ENCODE data around the gene GPRC5C. TPM values are rescaled to one million over a fixed set of nuclear protein-coding genes. Genes with fewer than 3 reads are reported as not detected.

Gene GPRC5C
- polyA plus RNA-seq, 1 donor from 2014 or later = 0.18 TPM

- Mint-ChIP-seq H3K4me1 (peaks cover 19 to 28% (median 19%) of the 10 kb centered on the region in 3 donors), H3K36me3 (no peaks in the 10 kb centered on the region), H3K27me3 (peaks cover 6% of the 10 kb centered on the region), H3K9me3 (no peaks in the 10 kb centered on the region), H3K4me3 (no peak overlapping the region), H3K27ac (no peak overlapping the region)
Observed at GRCh38 chr17:74459622-74460021, 27.7 kb downstream of the GPRC5C start.

- no peak overlapping the region for H3K4me3 Mint-ChIP-seq
- peaks cover 6% of the 10 kb centered on the region for H3K27me3 Mint-ChIP-seq
- H3K9me3 Mint-ChIP-seq = no peaks in the 10 kb centered on the region
- H3K27ac Mint-ChIP-seq = no peak overlapping the region
- no peaks in the 10 kb centered on the region for H3K36me3 Mint-ChIP-seq
- H3K4me1 Mint-ChIP-seq = peaks cover 19 to 25% (median 19%) of the 10 kb centered on the region in 3 donors
Observed at GRCh38 chr17:74460241-74460640, 28.4 kb downstream of the GPRC5C start.

GRCh38 chr17:74460996-74461395, 29.1 kb downstream of the GPRC5C start:
- peaks cover 4% of the 10 kb centered on the region for H3K27me3 Mint-ChIP-seq
- peaks cover 15 to 22% (median 16%) of the 10 kb centered on the region in 3 donors for H3K4me1 Mint-ChIP-seq
- H3K27ac Mint-ChIP-seq = no peak overlapping the region
- no peaks in the 10 kb centered on the region for H3K9me3 Mint-ChIP-seq
- H3K4me3 Mint-ChIP-seq = no peak overlapping the region
- H3K36me3 Mint-ChIP-seq = no peaks in the 10 kb centered on the region

DNA sequence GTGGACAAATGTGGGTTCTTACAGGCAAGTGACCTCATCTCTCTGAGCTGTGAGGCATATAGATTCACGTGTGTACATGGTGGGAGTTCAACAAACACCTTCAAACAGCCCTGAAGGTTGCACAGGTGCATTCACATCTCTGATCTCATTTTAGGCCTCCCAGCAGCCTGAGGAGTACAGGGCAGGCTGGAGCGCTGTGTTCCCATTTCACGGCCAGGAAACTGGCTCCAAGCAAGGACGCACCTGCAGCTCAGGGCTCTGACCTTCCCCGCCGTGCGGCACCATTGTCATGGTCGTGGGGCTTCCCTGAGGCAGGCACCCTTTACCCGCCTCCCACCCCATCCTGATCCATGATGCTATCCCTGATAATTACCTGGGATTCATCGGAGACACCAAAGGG, 29.7 kb downstream of the GPRC5C start:
- Mint-ChIP-seq H3K27me3 (peaks cover 4% of the 10 kb centered on the region), H3K36me3 (no peaks in the 10 kb centered on the region), H3K4me3 (no peak overlapping the region), H3K27ac (no peak overlapping the region), H3K9me3 (no peaks in the 10 kb centered on the region), H3K4me1 (peaks cover 13 to 24% (median 16%) of the 10 kb centered on the region in 3 donors)

DNA sequence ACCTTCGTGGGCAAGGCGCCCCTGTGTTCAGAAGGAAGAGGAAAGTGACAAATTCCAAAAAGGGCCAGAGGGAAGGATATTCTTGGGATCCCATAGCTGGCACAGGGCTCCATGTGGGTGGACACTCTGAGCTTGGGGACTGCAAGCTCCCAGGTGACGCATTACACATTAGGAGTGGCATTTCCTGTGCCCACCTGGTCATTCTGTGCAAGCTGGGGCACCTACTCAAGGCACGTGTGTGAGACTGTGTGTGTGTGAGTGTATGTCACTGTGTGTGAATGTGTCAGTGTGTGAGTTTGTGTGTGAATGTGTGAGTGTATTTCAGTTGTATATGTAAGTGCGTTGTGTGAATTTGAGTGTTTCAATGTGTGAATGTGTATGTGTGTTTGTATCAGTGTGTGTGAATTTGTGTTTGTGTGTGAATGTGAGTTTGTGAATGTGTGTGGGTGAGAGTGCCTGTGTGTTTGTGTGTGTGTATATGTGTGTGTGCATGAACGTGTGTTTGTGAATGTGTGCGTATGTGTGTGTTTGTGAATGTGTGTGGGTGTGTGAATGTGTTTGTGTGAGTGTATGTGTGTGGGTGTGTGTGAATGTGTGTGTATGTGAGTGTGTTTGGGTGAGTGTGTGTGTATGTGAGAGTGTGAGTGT, 33.0 kb downstream of the GPRC5C start:
- no peak overlapping the region for H3K4me3 Mint-ChIP-seq
- peaks cover 1% of the 10 kb centered on the region for H3K27me3 Mint-ChIP-seq
- no peak overlapping the region for H3K27ac Mint-ChIP-seq
- H3K9me3 Mint-ChIP-seq = no peaks in the 10 kb centered on the region
- H3K36me3 Mint-ChIP-seq = no peaks in the 10 kb centered on the region
- peaks cover 13 to 24% (median 19%) of the 10 kb centered on the region in 3 donors for H3K4me1 Mint-ChIP-seq

- Mint-ChIP-seq H3K27me3 (peaks cover 1% of the 10 kb centered on the region), H3K4me1 (peaks cover 13 to 24% (median 21%) of the 10 kb centered on the region in 3 donors)
Observed at GRCh38 chr17:74465378-74466110, 33.7 kb downstream of the GPRC5C start.

GRCh38 chr17:74466111-74466827, 34.4 kb downstream of the GPRC5C start, which contains the start of gene CD300A:
TSS of gene CD300A (plus strand) at chr17:74466634. CDS start at chr17:74466704, 70 bp downstream.
- H3K4me1 Mint-ChIP-seq = peaks cover 13 to 24% (median 21%) of the 10 kb centered on the region in 3 donors
- peak within 1 kb of the TSS in 2 of 3 donors; percentile 44 to 92 for H3K27ac Mint-ChIP-seq
- no peak within 1 kb of the TSS for H3K4me3 Mint-ChIP-seq
- peaks cover 1% of the 10 kb centered on the region for H3K27me3 Mint-ChIP-seq
- no peaks in the 10 kb centered on the region for H3K9me3 Mint-ChIP-seq
- no peaks in the 10 kb centered on the region for H3K36me3 Mint-ChIP-seq

More at GRCh38 chr17:74465378-74466110, 33.7 kb downstream of the GPRC5C start:
- no peak overlapping the region for H3K27ac Mint-ChIP-seq
- no peaks in the 10 kb centered on the region for H3K9me3 Mint-ChIP-seq
- H3K4me3 Mint-ChIP-seq = no peak overlapping the region
- H3K36me3 Mint-ChIP-seq = no peaks in the 10 kb centered on the region

DNA sequence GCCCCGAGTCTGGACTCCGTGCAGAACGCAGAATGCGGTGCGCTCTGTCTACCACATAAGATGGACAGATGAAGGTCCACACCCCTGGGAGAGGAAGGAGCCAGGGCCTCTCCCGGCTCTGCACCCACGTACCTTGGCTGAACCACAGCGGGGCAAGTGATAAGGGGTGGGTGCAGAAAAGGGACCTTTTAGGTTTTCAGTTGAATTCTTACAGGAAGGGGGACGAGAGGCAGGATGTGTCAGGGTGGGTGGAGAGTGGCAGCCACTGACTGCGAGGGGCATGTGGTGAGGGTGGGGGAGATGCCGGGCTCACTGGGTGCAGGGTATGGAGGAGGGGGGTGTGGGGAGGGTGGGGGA, 34.9 kb downstream of the GPRC5C start:
- Mint-ChIP-seq H3K27ac (peak overlapping the region in 1 of 3 donors; percentile 44), H3K4me3 (no peak overlapping the region), H3K27me3 (peaks cover 1% of the 10 kb centered on the region), H3K4me1 (peaks cover 13 to 24% (median 21%) of the 10 kb centered on the region in 3 donors), H3K36me3 (no peaks in the 10 kb centered on the region), H3K9me3 (no peaks in the 10 kb centered on the region)

DNA sequence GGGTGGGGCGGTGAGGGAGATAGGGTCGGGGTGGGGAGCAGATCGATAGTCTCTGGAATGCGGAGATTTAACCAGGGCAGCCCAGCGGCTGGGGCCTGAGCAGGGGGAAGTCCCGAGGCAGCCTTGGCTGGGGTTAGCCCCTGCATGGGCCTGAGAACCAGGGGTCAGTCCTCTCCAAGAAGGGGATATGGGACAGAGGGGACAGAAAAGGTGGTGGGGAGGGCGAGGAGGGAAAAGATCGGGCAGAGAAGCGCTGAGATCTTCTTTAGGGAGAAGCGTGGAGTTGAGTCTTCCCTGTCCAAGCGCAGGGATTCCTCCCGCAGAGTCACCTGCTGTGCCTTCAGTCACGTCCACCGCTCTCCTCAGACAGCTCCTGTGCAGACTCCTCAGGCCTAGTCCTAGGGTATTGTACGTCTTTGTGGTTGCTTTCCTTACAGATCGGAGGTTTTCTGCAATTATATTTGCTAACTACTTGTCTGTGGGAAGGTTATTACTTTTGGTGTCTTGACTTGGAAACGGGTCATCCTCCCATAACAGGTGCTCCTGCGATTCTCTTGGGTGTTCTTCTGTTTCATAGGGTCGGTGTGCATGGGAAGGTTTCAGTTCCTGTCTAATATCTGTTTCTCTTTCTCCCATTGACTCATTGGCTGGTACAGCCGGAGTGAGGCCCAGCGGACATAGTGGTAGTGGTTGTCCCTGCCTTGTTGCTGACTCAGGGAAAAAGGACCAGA, 35.5 kb downstream of the GPRC5C start:
- no peaks in the 10 kb centered on the region for H3K9me3 Mint-ChIP-seq
- H3K27me3 Mint-ChIP-seq = peaks cover 1% of the 10 kb centered on the region
- H3K36me3 Mint-ChIP-seq = no peaks in the 10 kb centered on the region
- peaks cover 13 to 23% (median 21%) of the 10 kb centered on the region in 3 donors for H3K4me1 Mint-ChIP-seq
- peak overlapping the region in 1 of 3 donors; percentile 92 for H3K27ac Mint-ChIP-seq
- H3K4me3 Mint-ChIP-seq = no peak overlapping the region

- Mint-ChIP-seq H3K27ac (peak overlapping the region in 1 of 3 donors; percentile 76), H3K36me3 (peaks cover 12% of the 10 kb centered on the region), H3K4me1 (peaks cover 5 to 11% (median 7%) of the 10 kb centered on the region in 3 donors), H3K27me3 (no peaks in the 10 kb centered on the region), H3K4me3 (peak overlapping the region in 1 of 4 donors; percentile 7), H3K9me3 (peaks cover 0 to 10% (median 2%) of the 10 kb centered on the region in 3 donors)
Observed at GRCh38 chr17:74471341-74471740, 39.5 kb downstream of the GPRC5C start.

DNA sequence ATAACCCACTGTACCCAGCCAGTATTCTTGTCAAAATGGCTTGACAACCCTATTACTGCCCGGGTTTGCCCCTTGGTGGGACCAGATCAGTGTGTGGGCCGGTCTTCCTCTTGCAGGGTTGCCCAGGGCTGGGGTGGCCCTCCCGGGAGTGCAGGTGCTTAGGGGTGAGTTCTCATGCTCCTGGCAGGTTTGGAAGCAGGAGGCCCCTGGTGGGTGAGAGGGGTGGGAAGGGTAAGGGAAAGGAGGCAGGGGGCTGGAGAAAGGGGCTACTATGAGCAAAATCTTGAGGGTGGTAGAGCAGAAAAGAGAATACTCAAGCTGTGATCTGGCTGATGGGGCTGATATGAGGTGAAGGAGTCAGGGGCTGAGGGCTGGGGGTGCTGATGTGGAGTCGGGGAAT, 41.0 kb downstream of the GPRC5C start:
- H3K4me3 Mint-ChIP-seq = no peak overlapping the region
- H3K36me3 Mint-ChIP-seq = peaks cover 16% of the 10 kb centered on the region
- no peak overlapping the region for H3K27ac Mint-ChIP-seq
- no peaks in the 10 kb centered on the region for H3K27me3 Mint-ChIP-seq
- H3K9me3 Mint-ChIP-seq = peaks cover 0 to 10% (median 2%) of the 10 kb centered on the region in 3 donors
- H3K4me1 Mint-ChIP-seq = peaks cover 0 to 6% (median 2%) of the 10 kb centered on the region in 3 donors

DNA sequence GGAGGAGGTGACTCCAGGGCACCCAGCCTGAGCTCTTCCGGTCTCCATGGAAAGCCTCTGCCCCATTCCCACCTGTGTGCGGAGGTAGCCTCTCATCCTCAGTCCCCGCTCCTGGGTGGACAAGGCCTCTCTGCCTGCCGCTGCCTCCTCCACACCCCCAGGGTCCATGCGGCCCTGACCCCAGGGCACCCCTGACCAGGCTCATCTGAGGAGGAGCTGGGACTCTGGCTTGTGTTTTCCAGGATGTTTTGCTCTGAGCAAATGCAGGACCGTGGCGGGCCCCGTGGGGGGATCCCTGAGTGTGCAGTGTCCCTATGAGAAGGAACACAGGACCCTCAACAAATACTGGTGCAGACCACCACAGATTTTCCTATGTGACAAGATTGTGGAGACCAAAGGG, 41.4 kb downstream of the GPRC5C start:
- Mint-ChIP-seq H3K4me3 (no peak overlapping the region), H3K4me1 (peaks cover 0 to 6% (median 3%) of the 10 kb centered on the region in 3 donors), H3K9me3 (peaks cover 0 to 10% (median 2%) of the 10 kb centered on the region in 3 donors), H3K36me3 (peaks cover 16% of the 10 kb centered on the region), H3K27ac (peak overlapping the region in 1 of 3 donors; percentile 17), H3K27me3 (no peaks in the 10 kb centered on the region)

GRCh38 chr17:74474043-74474792, 42.3 kb downstream of the GPRC5C start:
- Mint-ChIP-seq H3K9me3 (peaks cover 0 to 10% (median 2%) of the 10 kb centered on the region in 3 donors), H3K27me3 (no peaks in the 10 kb centered on the region), H3K27ac (peak overlapping the region in 1 of 3 donors; percentile 17), H3K4me1 (peaks cover 0 to 12% (median 9%) of the 10 kb centered on the region in 3 donors), H3K4me3 (peak overlapping the region in 1 of 4 donors; percentile 48), H3K36me3 (peaks cover 16% of the 10 kb centered on the region)

DNA sequence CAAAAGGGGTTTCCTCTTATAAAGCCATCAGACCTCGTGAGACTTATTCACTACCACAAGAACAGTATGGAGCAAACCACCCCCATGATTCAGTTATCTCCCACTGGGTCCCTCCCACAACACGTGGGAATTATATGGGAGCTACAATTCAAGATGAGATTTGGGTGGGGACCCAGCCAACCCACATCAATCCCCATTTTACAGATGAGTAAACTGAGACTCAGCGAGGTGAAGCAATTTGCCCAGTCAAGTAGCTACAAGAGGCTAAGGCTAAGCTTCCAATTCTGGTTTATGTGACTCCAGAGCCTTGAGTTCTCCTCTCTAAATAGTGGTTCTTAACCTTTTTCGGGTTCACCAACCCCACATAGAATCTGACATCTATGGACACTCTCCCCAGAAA, 43.3 kb downstream of the GPRC5C start:
- Mint-ChIP-seq H3K36me3 (peaks cover 16% of the 10 kb centered on the region), H3K4me1 (peaks cover 4 to 13% (median 9%) of the 10 kb centered on the region in 3 donors), H3K4me3 (peak overlapping the region in 1 of 4 donors; percentile 33), H3K27ac (no peak overlapping the region), H3K27me3 (peaks cover 2% of the 10 kb centered on the region), H3K9me3 (peaks cover 0 to 10% (median 2%) of the 10 kb centered on the region in 3 donors)

All from IgD-negative memory B cell (primary cell).